Activated CD4-positive, alpha-beta T cell treated with anti-CD3 and anti-CD28 coated beads, Interleukin-10, Interleukin-2, amounts not matched to agents 100 ng/mL and 50 ng/mL, durations not matched to agents 16 hours and 8 hours (primary cell): ENCODE data around the gene ZFYVE19.

Experiments used
- DNase-seq: peaks from one replicate; pipeline ENCODE4 v3.0.0-alpha.2; 2020

ZFYVE19 gene

GRCh38 chr15:40775740-40776536 is 31.0 kb upstream of the ZFYVE19 start:
- no peak for DNase-seq

GRCh38 chr15:40776537-40777141 is 30.2 kb upstream of the ZFYVE19 start:
- peak; percentile 61 for DNase-seq

DNA sequence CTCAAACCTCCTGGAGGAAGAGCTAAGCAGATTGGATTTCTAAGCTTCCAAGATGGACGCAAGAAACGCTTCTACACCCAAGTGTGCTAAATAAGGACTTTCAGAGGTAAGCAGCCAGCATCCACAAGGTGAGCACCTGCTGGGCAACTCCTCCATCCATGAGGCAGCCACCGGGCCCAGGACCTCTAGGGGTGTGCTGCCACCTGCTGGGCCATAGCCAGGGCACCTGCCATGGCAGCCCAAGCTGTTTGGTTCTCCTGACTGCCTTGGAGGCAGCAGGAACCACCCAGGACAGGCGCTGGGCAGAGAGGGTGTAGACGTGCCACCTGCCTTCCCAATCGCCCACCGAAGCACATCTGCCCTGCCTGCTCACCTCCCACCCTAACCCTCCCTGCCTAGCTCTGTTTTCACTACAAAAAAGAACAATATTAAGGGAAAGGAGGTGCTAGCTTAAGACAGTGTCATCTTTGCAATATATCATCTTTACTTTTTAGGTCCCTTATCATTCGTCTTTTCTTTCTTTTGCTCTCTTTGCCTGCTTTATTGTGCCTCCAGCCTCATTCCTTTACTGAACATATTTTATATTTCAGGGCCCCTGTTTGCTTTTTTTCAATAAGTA is 24.2 kb upstream of the ZFYVE19 start:
- peak; percentile 80 for DNase-seq

GRCh38 chr15:40785164-40785563 is 21.7 kb upstream of the ZFYVE19 start:
- no peak for DNase-seq

DNA sequence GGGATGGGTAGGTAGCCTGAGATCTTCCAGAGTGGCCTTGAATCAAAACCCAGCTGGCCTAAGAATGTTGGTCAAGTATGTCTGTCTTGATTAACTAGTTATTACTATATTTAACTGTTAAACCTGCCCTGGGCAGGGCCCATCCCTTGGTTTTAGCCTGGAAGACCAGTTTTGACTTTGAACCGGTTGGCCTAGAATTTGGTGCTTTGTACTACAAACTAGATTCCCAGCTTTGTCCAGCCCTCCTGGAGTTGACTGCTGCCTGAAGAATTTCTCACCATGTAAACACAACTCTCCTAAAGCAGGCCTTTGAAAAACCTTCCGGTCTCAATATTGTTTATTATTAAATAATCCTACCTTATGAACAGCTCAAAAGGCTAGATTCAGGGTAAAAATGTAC is 21.1 kb upstream of the ZFYVE19 start:
- DNase-seq, result no peak

DNA sequence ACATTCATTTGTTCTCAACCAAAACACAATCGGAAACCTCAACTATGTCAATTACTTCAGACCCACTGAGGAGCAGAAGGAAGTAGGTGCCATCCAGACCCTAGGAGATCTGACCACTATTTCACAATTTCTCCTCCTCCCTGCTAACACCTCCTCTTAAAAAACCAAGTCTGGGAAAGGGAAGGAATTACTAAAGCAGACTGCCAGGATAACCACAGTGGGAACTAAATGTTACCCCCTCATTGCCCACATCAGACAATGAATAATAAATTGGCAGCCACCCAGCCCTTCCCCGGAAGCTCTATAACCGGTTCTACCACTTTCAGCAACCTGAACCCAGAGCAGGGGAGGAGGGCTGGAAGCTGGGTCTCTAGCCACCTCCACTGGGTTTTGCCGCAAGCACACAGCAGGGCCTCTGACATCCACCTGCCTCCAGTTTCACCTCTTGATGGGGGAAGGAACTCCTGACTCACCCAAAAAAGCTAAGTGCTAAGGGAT is 19.5 kb upstream of the ZFYVE19 start:
- DNase-seq, result peak; percentile 50

DNA sequence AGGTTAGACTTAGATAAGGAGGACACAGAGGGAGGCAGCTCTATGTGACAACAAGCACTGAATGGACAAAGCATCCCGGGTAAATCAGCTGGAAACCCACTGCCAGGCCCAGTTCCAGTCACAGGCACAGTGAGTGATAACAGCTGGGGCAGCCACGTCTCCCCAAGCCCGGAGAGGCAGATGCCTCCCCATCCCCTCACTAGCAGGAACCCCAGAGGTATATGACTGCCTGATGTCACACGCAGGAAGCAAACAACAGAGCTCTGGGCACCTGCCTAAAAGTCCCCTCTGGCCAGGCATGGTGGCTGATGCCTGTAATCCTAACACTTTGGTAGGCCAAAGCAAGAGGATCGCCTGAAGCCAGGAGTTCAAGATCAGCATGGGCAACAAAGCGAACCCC is 18.9 kb upstream of the ZFYVE19 start:
- no peak for DNase-seq

DNA sequence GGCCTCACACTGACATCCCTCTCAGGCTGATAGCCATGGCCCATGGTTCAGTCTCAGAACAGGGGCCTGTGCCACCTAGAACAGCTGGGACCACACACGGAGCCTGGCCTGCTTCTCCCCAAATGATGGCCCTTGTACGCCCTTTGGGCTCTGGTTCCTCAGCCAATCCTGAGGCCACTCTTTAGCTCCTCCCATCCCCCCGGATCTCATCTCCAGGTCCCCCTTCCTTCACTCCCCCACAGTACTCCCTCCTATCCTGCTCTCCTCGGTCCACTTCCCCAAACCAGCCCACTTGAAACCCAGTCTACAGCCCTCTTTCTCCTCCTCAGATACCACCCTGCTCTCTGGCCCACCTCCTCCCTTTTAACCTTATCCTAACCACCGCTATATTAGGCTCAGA is 17.8 kb upstream of the ZFYVE19 start:
- DNase-seq, result no peak

DNA sequence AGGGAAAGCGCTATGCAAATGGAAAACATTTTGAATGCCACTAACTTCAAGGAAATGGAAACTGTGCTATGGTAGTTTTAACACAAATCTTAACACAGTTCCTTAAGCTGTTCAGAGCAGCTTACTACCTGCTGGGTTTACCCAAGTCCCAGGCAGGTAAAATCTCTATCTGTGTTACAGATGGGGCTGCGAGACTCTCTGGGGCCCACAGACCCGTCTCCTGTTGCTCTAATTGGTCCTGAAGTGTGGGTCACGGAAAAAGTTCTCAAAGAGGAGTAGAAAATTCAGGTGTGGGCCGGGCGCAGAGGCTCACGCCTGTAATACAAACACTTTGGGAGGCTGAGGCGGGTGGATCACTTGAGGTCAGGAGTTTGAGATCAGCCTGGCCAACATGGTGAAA is 16.9 kb upstream of the ZFYVE19 start:
- no peak for DNase-seq

GRCh38 chr15:40790718-40791117 is 16.2 kb upstream of the ZFYVE19 start:
- DNase-seq, result no peak

GRCh38 chr15:40792394-40792793 is 14.5 kb upstream of the ZFYVE19 start:
- DNase-seq, result no peak

DNA sequence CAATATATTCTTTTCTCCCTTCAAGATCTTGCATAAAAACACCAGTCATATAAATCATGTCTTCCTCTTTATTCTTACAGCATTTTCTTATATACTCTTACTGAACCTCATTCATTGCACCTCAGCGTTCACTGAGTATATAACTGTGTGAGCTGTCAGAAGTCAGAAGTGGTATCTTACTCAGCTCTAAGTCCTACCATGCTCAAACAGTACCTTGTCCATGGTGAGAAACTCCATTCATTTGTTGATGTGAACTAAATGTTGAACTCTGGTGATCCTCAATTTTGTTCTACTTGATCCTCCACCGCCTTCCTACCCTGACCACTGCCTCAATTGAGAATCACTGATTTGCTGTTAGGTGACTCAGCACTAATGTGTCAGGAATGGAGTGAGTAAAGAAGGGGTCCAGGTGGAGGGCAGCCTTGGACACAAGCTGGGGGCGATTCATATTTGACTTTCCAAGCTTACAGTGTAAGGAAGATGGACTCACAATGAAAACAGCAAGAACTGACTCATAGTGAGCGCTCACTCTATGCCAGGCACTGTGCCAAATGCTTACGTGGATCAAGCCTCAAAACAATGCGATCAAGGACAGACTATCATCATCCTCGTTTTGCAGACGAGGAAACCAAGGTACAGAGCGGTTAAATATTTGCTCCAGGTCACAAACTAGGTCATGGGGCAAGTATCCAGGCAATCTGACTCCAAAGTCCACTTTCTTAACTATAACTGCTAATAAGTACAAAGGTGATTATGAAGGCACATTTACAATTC is 13.5 kb upstream of the ZFYVE19 start:
- DNase-seq, result peak; percentile 76

GRCh38 chr15:40796041-40796440 is 10.8 kb upstream of the ZFYVE19 start:
- no peak for DNase-seq

DNA sequence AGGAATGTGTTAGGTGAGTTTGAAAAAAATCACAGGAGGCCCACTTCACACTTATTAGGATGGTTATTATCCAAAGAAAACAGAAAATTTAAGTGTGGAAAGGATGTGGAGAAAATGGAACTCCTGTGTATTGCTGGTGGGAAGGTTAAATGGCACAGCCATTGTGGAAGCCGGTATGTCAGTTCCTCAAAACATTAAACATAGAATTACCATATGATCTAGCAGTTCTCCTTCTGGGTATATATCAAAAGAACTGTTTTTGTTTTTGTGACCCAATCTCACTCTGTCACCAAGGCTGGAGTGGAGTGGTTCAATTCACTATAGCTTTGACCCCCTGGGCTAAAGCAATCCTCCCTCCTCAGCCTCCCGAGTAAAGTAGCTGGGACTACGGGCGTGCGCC is 10.4 kb upstream of the ZFYVE19 start:
- no peak for DNase-seq

DNA sequence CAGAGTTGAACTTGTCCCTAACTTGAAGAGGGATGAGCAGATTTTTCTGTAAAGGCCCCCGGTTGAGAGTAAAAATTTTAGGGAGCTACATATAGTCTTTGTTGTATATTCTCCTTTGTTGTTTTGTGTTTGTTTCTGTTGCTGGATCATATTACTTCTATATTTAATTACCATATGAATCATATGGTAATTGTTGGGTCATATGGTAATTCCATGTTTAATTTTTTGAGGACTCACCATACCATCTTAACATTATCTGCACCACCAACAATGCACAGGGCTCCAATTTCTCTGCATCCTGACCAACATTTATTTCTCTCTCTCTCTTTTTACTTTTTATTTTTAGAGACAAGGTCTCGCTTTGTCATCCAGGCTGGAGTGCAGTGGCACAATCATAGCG is 7.4 kb upstream of the ZFYVE19 start:
- no peak for DNase-seq

DNA sequence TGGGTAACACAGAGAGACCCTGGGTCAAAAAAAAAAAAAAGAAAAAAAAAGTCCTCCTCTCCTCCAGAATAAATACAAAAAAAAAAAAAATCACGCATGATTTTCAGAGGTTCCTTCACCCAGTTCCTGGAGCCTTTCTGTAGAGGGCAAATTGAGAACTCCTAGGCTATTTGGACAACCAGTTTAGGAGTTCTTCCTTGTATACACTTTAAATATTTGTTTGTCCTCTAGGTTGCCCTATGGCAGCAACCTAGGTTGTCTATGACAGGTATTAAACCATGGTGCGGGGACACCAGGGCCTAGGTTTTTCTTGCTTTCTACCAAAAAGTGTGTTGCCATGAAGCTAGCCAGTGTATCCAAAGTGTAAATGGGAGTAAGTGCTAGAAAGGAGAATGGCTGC is 3.8 kb upstream of the ZFYVE19 start:
- DNase-seq, result no peak

DNA sequence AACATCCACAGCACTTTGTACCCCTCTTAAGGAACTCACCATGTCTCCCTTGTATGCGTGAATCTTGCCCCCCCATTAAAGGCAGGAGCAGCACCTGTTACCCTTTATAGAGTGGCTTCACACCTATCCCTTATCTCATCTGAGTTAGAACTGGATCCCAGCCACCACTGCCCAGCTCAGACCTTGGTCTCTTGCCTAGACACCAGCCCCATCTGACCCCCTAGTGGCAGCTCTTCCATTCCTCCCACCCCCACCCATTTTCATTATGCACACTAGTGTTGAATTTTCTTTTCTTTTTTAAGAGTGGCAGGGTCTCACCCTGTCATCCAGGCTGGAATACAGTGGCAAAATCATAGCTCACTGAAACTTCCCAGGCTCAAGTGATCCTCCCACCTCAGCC is 3.2 kb upstream of the ZFYVE19 start:
- DNase-seq, result no peak

DNA sequence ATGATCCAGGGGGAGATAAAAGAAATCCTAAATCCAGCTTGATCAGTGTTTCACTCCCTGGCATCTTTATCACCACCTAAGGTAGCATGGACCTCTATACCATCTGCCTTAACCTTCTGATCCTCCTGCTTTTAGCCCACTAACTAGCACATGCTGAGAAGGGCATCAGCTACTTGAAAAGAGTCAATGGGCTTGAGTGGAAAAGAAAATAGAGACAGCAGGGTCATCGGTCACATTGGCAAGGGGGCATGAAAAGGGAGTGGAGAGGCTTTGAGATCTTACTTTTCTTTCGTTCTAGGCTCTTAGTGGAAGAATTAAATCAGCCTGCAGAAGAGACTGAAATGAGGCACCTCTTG is 239 bp upstream of the ZFYVE19 start:
- DNase-seq, result no peak

GRCh38 chr15:40807888-40808461 is 1.1 kb downstream of the ZFYVE19 start:
- no peak for DNase-seq

DNA sequence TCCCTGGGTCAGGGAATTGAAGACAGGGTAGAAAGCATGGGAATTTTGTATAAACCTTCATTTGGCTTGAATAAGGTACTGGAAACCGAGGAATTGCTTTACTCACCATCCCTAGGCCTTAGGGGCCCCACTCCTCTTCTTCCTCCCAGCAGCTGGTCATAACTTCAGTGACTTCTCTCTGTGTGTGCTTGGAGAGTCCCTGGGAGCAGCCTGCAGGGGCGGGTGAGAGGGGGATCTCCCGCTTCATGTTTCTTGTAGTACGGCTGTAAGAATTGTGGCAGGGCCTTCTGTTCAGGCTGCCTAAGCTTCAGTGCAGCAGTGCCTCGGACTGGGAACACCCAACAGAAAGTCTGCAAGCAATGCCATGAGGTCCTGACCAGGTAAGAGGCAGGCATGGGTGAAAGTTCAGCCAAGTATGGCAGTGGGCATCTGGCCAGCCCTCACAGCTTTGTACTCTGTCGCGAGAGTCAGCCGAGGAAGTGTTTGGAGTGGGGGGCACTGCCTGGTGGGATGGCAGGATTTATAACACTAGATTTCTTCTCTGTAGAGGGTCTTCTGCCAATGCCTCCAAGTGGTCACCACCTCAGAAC is 2.1 kb downstream of the ZFYVE19 start:
- no peak for DNase-seq

DNA sequence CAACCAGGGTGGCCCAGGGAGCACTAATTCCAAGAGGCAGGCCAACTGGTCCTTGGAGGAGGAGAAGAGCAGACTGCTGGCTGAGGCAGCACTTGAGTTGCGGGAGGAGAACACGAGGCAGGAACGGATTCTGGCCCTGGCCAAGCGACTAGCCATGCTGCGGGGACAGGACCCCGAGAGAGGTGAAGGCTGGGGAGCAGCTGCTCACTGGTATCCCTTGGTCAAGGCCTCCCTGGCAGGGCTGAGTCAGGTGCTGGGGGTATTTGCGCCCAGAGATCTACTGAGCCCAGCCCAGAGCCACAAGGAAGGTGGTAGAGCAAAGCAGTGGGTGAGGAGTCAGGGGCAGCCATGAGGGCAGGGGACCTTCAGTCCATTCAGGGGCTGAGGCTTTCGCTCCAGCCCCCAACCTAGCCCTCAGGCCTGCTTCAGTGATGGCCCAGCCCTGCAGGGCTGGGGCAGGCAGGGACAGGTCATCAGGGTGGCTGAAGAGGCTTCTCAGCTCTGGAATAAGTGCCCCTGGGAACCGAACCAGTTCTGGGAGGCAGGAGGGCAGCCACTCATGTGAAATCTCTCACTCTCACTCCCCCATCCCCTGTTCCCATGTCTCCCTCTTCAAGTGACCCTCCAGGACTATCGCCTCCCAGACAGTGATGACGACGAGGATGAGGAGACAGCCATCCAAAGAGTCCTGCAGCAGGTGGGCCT is 6.0 kb downstream of the ZFYVE19 start:
- DNase-seq, result no peak
